Subcutaneous adipose tissue (tissue), 4 donors: Measurements from ENCODE around the gene DES. TPM values are rescaled to one million over a fixed set of nuclear protein-coding genes. Genes with fewer than 3 reads are reported as not detected.

Experiments used
- CTCF ChIP-seq: fragments of 450-650 bp; IDR thresholded peaks from one replicate; pipeline ENCODE4 v1.5.1; 2016; ENCODE audit warnings: low read depth, mild to moderate bottlenecking, control low read depth, antibody characterized with exemption, moderate library complexity
- total RNA-seq, 4 donors: library from RNA; depleted of rRNA; stranded (reverse); fragments of >200 nt; gene quantifications; one replicate each; pipeline ENCODE4 v1.1.0, GENCODE V29; 2016

Gene DES
- total RNA-seq, 4 donors from 2014 or later, result 3.1 to 28.8 (median 13.3) TPM

DNA sequence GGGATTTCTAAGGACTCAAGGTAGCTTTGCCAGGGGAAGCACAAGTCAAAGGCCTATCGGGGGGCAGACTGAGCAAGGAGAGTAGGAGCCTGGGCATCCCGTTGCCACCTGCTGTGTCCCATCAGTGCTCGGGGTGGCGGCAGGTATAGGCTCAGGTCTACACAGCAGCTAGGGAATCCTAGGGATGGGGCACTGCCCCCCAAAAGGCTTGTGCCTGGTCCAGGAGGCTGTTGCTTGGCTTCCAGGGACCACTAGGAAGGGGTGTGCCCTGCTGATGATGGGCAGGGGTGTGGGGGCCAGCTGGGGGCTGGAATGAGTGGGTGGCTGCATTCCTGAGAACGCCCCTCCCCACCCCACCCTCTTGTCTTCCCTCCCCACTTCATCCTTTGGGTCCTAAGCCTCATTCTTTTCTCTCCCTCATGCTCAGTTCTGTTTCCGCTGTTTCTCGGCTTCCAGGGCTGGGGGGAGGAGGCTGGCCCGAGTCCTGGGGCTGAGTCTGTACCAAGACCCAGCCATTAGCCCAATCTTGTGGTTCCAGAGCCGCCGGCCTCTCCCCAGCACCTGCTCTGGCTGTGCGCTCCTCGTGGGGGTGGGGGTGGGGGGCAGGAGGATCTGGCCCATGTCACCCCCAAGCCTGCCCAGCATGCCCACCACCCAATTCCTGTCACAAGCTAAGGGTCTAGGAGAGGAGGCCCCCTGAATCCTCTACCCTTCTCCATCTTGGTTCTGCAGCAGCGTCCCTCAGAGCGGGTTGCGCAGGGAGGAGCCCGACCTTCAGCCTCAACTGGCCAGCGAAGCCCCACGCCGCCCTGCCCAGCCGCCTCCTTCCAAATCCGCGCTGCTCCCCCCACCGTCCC, 29.3 kb downstream of the DES start:
- no peak for TF ChIP-seq CTCF

DNA sequence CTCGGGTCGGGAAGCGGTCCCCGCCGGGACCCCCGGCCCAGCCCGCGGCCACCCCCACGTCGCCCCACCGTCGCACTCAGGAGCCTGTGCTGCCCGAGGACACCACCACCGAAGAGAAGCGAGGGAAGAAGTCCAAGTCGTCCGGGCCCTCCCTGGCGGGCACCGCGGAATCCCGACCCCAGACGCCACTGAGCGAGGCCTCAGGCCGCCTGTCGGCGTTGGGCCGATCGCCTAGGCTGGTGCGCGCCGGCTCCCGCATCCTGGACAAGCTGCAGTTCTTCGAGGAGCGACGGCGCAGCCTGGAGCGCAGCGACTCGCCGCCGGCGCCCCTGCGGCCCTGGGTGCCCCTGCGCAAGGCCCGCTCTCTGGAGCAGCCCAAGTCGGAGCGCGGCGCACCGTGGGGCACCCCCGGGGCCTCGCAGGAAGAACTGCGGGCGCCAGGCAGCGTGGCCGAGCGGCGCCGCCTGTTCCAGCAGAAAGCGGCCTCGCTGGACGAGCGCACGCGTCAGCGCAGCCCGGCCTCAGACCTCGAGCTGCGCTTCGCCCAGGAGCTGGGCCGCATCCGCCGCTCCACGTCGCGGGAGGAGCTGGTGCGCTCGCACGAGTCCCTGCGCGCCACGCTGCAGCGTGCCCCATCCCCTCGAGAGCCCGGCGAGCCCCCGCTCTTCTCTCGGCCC, 30.1 kb downstream of the DES start:
- no peak for TF ChIP-seq CTCF

GRCh38 chr2:219448776-219449341, 30.7 kb downstream of the DES start:
- no peak for TF ChIP-seq CTCF

GRCh38 chr2:219449609-219450008, 31.4 kb downstream of the DES start:
- TF ChIP-seq CTCF, result no peak

DNA sequence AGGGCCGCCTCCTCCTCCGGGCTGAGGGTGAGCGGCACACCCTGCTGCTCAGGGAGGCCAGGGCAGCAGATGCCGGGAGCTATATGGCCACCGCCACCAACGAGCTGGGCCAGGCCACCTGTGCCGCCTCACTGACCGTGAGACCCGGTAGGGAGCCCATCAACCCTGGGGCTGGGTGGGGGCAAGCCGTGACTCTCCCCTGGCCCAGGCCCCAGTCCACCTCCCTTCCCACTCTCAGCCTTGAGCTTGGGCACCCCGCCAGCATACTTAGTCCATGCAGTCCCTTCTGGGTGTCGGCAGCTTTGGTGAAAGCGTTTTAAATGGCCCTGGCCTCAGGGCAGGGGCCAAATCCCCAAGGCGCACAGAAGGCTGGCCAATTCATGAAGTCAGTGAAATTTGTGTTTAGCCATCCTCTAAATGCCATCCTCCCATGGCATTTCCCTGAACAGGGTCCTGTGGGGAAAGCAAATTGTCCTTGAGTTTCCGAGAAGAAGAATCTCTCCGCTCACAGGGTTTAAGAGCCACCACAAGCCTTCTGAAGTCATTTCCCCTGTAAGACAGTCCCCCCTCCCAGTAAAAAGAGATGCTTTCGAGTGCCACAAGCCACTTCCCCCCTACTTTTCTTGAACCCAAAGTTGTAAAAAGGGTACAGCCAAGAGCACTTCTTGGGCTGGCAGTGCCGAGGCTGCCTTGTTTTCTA, 33.6 kb downstream of the DES start:
- no peak for TF ChIP-seq CTCF

GRCh38 chr2:219452361-219453317, 34.5 kb downstream of the DES start:
- TF ChIP-seq CTCF, result no peak
